Measurements from ENCODE around the gene IMPG2.

DNA sequence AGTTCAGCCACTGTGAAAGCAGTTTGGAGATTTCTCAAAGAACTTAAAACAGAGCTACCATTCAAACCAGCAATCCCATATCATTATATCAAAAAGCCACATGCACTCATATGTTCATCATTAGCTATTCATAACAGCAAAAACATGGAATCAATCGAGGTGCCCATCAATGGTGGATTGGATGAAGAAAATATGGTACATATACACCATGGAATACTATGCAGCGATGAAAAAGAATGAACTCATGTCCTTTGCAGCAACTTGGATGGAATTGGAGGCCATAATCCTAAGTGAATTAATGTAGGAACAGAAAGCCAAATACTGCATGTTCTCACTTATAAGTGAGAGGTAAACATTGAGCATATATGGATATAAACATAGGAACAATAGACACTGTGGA is 32.1 kb downstream of the IMPG2 start:
- TF ChIP-seq, protein P1, sequence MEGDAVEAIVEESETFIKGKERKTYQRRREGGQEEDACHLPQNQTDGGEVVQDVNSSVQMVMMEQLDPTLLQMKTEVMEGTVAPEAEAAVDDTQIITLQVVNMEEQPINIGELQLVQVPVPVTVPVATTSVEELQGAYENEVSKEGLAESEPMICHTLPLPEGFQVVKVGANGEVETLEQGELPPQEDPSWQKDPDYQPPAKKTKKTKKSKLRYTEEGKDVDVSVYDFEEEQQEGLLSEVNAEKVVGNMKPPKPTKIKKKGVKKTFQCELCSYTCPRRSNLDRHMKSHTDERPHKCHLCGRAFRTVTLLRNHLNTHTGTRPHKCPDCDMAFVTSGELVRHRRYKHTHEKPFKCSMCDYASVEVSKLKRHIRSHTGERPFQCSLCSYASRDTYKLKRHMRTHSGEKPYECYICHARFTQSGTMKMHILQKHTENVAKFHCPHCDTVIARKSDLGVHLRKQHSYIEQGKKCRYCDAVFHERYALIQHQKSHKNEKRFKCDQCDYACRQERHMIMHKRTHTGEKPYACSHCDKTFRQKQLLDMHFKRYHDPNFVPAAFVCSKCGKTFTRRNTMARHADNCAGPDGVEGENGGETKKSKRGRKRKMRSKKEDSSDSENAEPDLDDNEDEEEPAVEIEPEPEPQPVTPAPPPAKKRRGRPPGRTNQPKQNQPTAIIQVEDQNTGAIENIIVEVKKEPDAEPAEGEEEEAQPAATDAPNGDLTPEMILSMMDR (conservative IDR thresholded peaks at IDR 0.05; ENCODE audit: low read depth, low read length), result no peak
- TF ChIP-seq EZH2 (IDR thresholded peaks at IDR 0.05; ENCODE audit: low read length, unreplicated experiment) (no peak), EZH2phosphoT487 (IDR thresholded peaks at IDR 0.05; ENCODE audit: borderline replicate concordance, low read length) (no peak)
